GM21515 (cell line): Measurements from ENCODE around the gene SH2B3.

Source experiments
- ATAC-seq: cut with Tn5 transposase; IDR thresholded peaks from one replicate; pipeline ENCODE4 v1.9.1; 2021; ENCODE audit not compliant: unreplicated experiment

Gene SH2B3

DNA sequence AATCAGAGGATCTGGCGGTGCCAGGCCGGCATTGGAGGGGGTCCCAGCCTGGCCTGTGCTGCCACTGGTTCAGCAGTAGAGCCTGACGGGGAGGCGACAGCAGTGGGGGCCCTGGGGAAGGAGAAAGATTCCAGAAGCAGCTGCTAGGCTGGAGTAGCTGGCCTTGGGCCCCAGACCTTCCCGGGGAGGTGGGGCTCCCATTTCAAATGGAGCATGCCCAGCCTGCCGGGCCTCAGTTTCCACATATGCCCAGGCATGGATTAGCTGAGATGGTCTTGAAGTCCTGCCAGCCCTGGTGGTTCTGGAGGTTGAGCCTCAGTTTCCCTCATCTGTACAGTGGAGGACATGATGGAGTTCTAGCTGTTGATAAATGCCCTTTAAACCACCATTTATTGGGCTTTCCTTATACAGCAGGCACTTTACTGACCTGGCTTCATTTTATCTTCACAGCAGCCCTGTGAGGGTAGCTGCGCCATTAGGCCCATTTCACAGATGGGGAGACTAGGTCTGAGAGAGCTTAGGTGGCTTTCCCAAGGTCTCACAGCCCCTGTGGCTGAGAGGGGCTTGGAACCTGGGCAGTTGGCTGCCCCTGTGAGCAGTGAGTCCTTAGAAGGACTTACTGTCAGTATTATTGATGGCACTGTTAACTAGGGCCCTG, 21.8 kb downstream of the SH2B3 start:
- no peak for ATAC-seq

GRCh38 chr12:111428081-111428727, 22.5 kb downstream of the SH2B3 start:
- no peak for ATAC-seq

- ATAC-seq: no peak
Measured at GRCh38 chr12:111428728-111429175, 23.0 kb downstream of the SH2B3 start.

GRCh38 chr12:111429828-111430432, 24.2 kb downstream of the SH2B3 start:
- no peak for ATAC-seq

DNA sequence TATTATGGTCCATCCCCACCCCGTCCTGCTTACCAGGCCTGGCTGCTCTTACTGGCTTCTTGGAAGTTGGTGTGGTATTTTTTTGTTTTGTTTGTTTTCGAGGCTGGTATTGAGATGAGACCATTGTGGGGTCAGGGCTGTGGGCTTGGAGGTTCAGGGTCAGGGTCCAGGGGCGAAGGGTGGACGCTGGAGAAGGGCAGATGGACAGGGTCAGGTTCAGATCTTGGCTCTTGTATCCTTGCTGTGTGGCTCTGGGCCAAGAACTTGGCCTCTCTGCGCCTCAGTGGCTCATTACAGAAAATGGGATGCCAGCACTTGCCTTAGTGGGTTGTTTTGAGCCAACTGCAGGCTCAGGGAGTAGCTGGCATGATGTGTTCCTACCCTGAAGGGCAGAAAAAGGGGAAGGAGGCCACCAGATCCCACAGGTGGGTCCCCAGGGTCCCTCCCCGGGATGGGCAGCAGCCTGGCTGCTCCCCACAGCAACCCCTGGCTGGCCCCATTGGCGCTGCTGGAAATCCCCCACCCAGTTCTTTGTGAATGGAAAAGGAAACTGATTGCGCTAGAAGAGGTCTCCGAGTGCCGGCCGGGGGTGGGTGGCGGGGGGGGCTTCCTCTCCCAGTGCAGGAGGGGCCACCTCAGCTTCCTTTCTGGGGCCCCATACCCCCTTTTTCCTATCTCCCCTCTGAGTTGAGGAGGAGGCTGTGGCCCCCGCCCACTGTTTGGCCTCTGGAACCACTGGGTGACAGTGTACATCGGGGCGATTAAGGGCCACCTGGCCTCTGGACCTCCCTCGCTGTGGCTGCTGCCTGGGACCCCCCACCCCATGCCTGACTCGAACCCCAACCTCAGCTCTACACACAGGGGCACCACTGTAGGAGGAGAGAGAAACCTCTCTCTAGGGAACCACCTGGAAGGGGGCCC, 25.0 kb downstream of the SH2B3 start:
- ATAC-seq: no peak

GRCh38 chr12:111431772-111432171, 26.0 kb downstream of the SH2B3 start:
- ATAC-seq: no peak

GRCh38 chr12:111434049-111434448, 28.3 kb downstream of the SH2B3 start:
- ATAC-seq: no peak

DNA sequence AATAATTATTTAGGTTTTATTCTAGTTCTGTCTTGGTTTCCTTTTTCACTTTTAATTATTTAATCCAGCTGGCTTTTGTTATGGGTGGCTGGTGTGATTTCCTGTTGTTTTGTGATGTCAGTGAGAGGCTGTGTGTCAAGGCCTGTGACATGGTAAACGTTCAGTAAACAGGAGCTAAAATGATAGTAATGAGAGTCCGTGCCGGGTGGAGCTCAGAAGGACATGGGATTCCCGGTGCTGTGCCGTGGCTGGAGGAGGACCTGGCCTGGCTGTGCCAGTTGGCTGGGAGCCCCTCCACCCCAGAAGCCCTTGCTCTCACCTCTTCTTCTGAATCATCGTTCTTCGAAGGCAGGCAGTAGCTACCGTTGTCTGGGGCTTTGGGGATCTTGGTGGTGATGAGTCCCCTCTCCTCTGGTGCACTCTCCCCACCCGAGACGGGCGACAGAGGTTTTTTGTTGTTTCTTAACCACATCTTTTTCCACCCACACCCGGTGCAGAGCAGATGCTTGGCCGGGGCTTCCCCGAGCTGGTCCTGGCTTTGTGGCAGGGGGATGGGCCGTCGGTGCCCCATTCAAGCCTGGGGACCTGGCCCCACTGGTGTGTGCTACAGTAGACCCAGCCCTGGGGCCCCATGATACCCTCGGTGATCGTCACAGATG, 29.1 kb downstream of the SH2B3 start:
- peak; percentile 53 for ATAC-seq

- no peak for ATAC-seq
Measured at GRCh38 chr12:111435661-111436201, 30.0 kb downstream of the SH2B3 start.

DNA sequence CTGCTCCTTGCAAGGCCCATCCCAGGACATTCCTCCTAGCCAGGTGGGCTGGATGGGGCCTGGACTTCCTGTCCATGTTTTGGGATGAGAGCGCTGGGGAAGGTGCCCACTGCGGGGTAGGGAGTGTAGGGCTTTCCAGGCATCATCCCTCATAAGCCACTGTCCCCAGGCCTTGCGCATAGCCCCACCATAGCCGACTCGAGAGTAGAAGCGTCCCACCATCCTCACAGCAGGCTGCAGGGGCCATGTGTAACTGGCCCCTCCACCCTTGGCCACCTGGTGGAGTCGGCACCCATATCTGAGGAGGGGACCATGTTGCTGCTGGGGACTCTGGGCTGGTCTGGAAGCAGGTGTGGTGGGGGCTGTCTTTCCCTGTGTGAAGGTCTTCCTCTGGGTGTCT, 30.5 kb downstream of the SH2B3 start:
- no peak for ATAC-seq

GRCh38 chr12:111436811-111437210, 31.1 kb downstream of the SH2B3 start:
- ATAC-seq: no peak

DNA sequence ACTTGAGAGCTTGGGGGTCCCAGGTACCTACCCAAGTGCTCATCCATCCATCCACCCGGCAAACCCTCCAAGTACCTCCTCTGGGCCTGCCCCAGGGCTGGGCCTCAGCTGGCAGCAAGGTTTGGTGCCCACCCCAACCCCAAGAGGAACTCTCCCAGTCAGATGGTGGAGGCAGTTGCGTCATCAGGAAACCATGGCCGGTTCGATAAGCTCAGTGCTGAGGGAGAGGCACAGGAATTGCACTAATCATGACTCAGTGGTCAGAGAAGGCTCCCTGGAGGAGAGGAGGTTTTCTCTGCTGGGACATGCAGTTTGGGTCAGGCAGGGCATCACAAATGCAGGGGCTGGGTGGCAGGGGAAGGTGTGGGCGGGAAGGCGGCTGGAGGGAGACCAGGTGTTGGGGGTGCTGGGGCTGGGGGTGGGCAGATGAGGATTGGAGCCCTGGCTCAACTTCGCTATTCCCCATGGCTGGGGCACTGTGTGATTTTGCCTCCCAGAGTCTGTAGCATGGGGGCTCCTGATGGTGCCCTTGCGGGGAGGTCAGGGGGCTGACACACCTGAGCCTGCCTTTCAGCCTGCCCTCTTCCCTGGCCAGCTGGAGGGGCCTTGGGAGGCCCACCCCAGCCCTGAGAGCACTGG, 32.2 kb downstream of the SH2B3 start:
- no peak for ATAC-seq

GRCh38 chr12:111438481-111438880, 32.8 kb downstream of the SH2B3 start:
- no peak for ATAC-seq

DNA sequence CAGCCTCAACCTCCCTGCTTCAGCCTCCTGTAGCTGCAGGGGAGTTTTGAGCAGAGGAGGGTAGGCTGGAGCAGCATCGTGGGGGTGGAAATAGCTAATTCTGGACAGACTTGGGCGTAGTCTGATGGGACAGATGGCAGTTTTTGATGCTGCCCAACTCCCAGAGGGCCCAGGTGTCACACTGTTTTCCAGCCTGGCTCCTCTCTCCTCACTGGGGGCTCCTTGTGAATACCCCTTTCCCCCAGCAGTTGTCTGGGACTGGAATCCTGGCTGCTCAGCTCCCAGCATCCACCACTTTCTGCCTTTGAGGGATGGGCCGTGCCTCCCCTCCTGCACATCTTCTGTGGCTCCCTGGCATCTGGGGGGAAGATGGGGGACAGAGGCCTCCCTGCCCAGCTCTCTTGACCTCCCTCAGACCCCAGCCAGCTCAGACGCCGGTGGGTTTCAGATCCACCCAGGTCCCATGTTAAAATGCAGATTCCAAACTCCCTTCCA, 34.0 kb downstream of the SH2B3 start:
- no peak for ATAC-seq

- ATAC-seq: no peak
Measured at GRCh38 chr12:111440152-111440551, 34.4 kb downstream of the SH2B3 start.

DNA sequence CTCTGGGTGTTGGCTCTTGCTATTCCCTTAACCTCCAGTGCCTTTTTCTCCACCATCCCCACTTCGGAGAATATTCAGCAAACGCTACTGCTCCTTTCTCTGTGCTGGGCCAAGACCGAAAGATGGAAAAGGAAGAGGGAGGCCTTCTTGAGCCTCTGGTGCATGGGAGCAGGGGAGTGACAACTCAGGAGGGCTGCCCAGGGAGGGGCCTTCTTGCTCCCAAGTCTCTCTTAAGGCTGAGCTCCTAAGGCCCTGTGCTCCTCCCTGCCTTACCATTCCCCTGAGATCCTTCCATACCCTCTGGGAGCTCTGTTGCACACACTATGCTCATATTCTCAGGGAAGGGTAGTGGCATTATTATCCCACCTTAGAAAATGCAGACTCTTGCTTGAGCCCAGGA, 34.9 kb downstream of the SH2B3 start:
- ATAC-seq: no peak

GRCh38 chr12:111441107-111441928, 35.6 kb downstream of the SH2B3 start:
- ATAC-seq: no peak

GRCh38 chr12:111442301-111443045, 36.8 kb downstream of the SH2B3 start:
- ATAC-seq: no peak
